OCI-LY1 (cell line): ENCODE results near the gene BSPRY.

Experiments
- EZH2 ChIP-seq: fragments of 200-600 bp; sonication (generic), shearing (Covaris generic); IDR thresholded peaks from 2 replicates; pipeline ENCODE4 v1.8.0; 2017; ENCODE audit warnings: borderline replicate concordance, mixed run types, mild to moderate bottlenecking, antibody characterized with exemption, low read length, moderate library complexity, mixed read lengths
- TF ChIP-seq, protein P1 (sequence below): fragments of 200-600 bp; sonication (generic), shearing (Covaris generic); IDR thresholded peaks from 2 replicates; pipeline ENCODE4 v1.5.1; 2017; ENCODE audit warnings: mild to moderate bottlenecking, antibody characterized with exemption, low read length, moderate library complexity, mixed read lengths

DNA sequence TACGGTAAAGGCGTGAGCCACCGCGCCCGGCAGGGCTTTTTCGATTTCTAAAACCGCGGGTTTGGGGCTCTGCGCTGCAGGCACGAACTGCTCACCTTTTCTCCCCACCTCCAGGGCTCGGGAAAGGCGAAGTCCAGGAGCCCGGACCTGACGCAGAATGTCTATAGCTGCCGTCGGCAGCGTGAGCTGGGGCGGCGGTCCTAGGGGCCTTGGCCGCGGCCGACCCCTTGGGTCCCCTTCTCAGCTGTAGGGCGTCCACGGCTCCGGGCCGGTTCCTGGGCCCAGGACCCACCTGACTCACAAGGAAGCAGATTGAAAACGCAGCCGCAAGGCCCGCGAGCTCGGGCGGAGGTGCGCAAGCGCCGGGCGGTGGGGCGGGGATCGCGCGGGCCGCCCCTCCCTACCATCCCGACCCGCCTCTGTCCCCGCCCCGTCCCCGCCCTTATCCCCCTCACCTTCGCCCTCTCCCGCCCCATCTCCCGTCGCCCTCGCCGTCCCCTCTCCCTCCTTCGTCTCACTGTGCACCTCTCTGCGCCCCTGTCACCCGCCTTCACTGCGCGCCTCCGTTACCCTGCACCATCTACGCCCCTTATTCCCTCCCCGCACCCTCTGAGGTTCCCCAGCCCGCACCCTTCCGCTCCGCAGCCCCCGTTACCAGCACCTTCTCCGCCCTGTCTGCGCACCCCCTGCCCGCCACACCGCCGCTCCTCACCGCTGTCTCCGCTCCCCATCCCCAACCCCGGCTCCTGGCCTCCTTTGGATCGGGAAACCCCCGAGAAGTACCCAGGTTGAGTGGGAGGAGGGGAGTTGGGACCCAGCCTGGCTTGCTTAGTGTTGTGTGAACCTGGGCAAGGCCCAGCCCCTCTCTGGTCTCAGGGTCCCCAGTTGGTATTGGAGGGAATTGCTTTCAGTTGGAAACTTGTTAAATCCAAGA is 27.6 kb downstream of the BSPRY start, which contains the start of gene HDHD3:
- TF ChIP-seq, protein P1, sequence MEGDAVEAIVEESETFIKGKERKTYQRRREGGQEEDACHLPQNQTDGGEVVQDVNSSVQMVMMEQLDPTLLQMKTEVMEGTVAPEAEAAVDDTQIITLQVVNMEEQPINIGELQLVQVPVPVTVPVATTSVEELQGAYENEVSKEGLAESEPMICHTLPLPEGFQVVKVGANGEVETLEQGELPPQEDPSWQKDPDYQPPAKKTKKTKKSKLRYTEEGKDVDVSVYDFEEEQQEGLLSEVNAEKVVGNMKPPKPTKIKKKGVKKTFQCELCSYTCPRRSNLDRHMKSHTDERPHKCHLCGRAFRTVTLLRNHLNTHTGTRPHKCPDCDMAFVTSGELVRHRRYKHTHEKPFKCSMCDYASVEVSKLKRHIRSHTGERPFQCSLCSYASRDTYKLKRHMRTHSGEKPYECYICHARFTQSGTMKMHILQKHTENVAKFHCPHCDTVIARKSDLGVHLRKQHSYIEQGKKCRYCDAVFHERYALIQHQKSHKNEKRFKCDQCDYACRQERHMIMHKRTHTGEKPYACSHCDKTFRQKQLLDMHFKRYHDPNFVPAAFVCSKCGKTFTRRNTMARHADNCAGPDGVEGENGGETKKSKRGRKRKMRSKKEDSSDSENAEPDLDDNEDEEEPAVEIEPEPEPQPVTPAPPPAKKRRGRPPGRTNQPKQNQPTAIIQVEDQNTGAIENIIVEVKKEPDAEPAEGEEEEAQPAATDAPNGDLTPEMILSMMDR, result no peak
- no peak for TF ChIP-seq EZH2
